ENCODE measurements around the gene TNXB.

GRCh38 chr6:32148289-32149091 lies 39.4 kb upstream of the TNXB start:
- TF ChIP-seq CTCF (IDR thresholded peaks at IDR 0.05) = no peak
- no peak for TF ChIP-seq POLR2A (IDR thresholded peaks at IDR 0.05)
